Gastroesophageal sphincter (tissue), 3 donors: ENCODE results near the gene CYFIP2.

Source experiments
- EP300 ChIP-seq: sonication (generic); formaldehyde crosslinking; IDR thresholded peaks from one replicate; pipeline ENCODE4 v1.6.1; 2017; ENCODE audit warnings: antibody characterized with exemption, mild to moderate bottlenecking
- TF ChIP-seq, protein P1 (sequence below), 4 experiments: fragments of 200-600 bp in 2 of 4; fragments of 450-650 bp in 2 of 4; sonication (generic) in 1 of 4; IDR thresholded peaks; one replicate each; pipeline ENCODE4 v1.5.1; 2017 to 2019; ENCODE audit warnings: antibody characterized with exemption in 4 of 4, mild to moderate bottlenecking in 2 of 4, moderate library complexity in 2 of 4

GRCh38 chr5:157434096-157434495 is 168.2 kb downstream of the CYFIP2 start:
- TF ChIP-seq, protein P1, sequence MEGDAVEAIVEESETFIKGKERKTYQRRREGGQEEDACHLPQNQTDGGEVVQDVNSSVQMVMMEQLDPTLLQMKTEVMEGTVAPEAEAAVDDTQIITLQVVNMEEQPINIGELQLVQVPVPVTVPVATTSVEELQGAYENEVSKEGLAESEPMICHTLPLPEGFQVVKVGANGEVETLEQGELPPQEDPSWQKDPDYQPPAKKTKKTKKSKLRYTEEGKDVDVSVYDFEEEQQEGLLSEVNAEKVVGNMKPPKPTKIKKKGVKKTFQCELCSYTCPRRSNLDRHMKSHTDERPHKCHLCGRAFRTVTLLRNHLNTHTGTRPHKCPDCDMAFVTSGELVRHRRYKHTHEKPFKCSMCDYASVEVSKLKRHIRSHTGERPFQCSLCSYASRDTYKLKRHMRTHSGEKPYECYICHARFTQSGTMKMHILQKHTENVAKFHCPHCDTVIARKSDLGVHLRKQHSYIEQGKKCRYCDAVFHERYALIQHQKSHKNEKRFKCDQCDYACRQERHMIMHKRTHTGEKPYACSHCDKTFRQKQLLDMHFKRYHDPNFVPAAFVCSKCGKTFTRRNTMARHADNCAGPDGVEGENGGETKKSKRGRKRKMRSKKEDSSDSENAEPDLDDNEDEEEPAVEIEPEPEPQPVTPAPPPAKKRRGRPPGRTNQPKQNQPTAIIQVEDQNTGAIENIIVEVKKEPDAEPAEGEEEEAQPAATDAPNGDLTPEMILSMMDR (IDR thresholded peaks at IDR 0.05), result no peak
- TF ChIP-seq EP300, result no peak
